Gastrocnemius medialis (tissue), 4 donors: ENCODE results near the gene SGK1. TPM values are rescaled to one million over a fixed set of nuclear protein-coding genes. Genes with fewer than 3 reads are reported as not detected.

Experiments
- ATAC-seq, 2 donors: fragments of 150-250 bp; one replicate each; pipeline ENCODE4 v1.9.1; 2016
- DNase-seq, 2 donors: peaks; one replicate each; pipeline ENCODE4 v3.0.0-alpha.2; 2019
- H3K27ac ChIP-seq, 4 donors: fragments of 200-600 bp; sonication (generic); 1 replicate in 1 of 4; 2 replicates in 3 of 4; pipeline ENCODE4 v1.5.1; 2016 to 2018; ENCODE audit warnings: mild to moderate bottlenecking in 2 of 4, moderate library complexity in 1 of 4
- H3K27me3 ChIP-seq, 3 donors: fragments of 200-600 bp; sonication (generic) in 2 of 3; 1 replicate in 1 of 3; 2 replicates in 2 of 3; pipeline versions ENCODE4 v1.5.1 to v1.6.0; 2016 to 2019; ENCODE audit warnings: mild to moderate bottlenecking in 1 of 3, moderate library complexity in 1 of 3
- H3K36me3 ChIP-seq, 2 donors: fragments of 200-600 bp; sonication (generic) in 1 of 2; one replicate each; pipeline ENCODE4 v1.5.1; 2017 to 2018
- H3K4me1 ChIP-seq, 2 donors: fragments of 200-600 bp; sonication (generic) in 1 of 2; one replicate each; pipeline ENCODE4 v1.5.1; 2016 to 2017; ENCODE audit warnings: mild to moderate bottlenecking in 2 of 2
- H3K4me3 ChIP-seq, 4 donors: fragments of 200-600 bp; sonication (generic) in 3 of 4; 1 replicate in 1 of 4; 2 replicates in 3 of 4; pipeline ENCODE4 v1.5.1; 2016 to 2019; ENCODE audit warnings: mild to moderate bottlenecking in 2 of 4
- H3K9me3 ChIP-seq, 3 donors: fragments of 200-600 bp; sonication (generic) in 2 of 3; 1 replicate in 1 of 3; 2 replicates in 2 of 3; pipeline ENCODE4 v1.5.1; 2016 to 2019
- POLR2A ChIP-seq, 2 donors: fragments of 450-650 bp; IDR thresholded peaks; one replicate each; pipeline ENCODE4 v1.6.1; 2017; ENCODE audit warnings: antibody characterized with exemption in 2 of 2, mild to moderate bottlenecking in 2 of 2, moderate library complexity in 2 of 2
- in situ Hi-C, 4 donors: fragments of 200-750 bp; cut with MboI; loops; one replicate each; pipeline versions ENCODE4 v1.15.0 to v1.8.0; 2017; ENCODE audit warnings: low sequenced_read_pairs in 4 of 4
- intact Hi-C: fragments of 100-400 bp; cut with DNase I; formaldehyde crosslinking; loops from one replicate; pipeline ENCODE4 v1.15.1; 2023; ENCODE audit warnings: low total_unique reads
- total RNA-seq, 4 donors: library from RNA; depleted of rRNA; stranded (reverse); fragments of >200 nt; gene quantifications; one replicate each; pipeline versions ENCODE4 v1.1.0 to v1.2.3, GENCODE V29; 2016
- TF ChIP-seq, protein P1 (sequence below), 5 experiments: fragments of 450-650 bp in 3 of 5; fragments of 200-600 bp in 2 of 5; sonication (generic) in 2 of 5; IDR thresholded peaks in 4 of 5; conservative IDR thresholded peaks in 1 of 5; 1 replicate in 4 of 5; 2 replicates in 1 of 5; pipeline ENCODE4 v1.5.1; 2016 to 2019; ENCODE audit warnings: antibody characterized with exemption in 5 of 5, mild to moderate bottlenecking in 3 of 5, moderate library complexity in 3 of 5

Gene SGK1
- total RNA-seq, 4 donors from 2014 or later: 43.7 to 100 (median 56.2) TPM

DNA sequence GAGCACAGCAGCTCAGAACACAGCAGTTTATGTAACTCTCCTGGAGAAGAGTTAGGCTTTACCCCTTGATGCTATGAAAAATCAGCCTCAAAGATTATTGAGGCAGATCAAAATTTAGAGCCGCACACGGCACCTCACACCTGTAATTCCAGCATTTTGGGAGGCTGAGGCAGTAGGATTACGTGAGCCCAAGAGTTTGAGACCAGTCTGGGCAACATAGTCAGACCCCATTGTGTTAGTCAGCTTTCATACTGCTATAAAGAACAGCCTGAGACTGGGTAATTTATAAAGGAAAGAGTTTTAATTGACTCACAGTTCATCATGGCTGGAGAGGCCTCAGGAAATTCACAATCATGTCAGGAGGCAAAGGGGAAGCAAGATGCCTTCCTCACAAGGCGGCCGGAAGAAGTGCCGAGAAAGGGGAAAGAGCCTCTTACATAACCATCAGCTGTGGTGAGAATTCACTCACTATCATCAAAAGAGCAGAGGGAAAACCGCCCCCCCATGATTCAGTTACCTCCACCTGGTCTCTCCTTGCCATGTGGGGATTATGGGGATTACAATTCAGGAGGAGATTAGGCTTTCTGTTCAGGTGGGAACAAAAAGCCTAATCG lies 87.7 kb downstream of the SGK1 start:
- intact Hi-C loops (no loop called here), in situ Hi-C loops (no loop called here)
- ATAC-seq (no peak), DNase-seq (peak in 1 of 2 donors; percentile 30)
- TF ChIP-seq, protein P1, sequence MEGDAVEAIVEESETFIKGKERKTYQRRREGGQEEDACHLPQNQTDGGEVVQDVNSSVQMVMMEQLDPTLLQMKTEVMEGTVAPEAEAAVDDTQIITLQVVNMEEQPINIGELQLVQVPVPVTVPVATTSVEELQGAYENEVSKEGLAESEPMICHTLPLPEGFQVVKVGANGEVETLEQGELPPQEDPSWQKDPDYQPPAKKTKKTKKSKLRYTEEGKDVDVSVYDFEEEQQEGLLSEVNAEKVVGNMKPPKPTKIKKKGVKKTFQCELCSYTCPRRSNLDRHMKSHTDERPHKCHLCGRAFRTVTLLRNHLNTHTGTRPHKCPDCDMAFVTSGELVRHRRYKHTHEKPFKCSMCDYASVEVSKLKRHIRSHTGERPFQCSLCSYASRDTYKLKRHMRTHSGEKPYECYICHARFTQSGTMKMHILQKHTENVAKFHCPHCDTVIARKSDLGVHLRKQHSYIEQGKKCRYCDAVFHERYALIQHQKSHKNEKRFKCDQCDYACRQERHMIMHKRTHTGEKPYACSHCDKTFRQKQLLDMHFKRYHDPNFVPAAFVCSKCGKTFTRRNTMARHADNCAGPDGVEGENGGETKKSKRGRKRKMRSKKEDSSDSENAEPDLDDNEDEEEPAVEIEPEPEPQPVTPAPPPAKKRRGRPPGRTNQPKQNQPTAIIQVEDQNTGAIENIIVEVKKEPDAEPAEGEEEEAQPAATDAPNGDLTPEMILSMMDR (IDR thresholded peaks at IDR 0.05 in 4 of 5, conservative IDR thresholded peaks at IDR 0.05 in 1 of 5): no peak
- no peak for TF ChIP-seq POLR2A (IDR thresholded peaks at IDR 0.05)
- H3K27me3 ChIP-seq: no peaks in the 10 kb centered on the region
- no peaks in the 10 kb centered on the region for H3K9me3 ChIP-seq
- H3K4me1 ChIP-seq: no peaks in the 10 kb centered on the region
- no peak overlapping the region for H3K27ac ChIP-seq
- H3K4me3 ChIP-seq: no peak overlapping the region
- no peaks in the 10 kb centered on the region for H3K36me3 ChIP-seq

DNA sequence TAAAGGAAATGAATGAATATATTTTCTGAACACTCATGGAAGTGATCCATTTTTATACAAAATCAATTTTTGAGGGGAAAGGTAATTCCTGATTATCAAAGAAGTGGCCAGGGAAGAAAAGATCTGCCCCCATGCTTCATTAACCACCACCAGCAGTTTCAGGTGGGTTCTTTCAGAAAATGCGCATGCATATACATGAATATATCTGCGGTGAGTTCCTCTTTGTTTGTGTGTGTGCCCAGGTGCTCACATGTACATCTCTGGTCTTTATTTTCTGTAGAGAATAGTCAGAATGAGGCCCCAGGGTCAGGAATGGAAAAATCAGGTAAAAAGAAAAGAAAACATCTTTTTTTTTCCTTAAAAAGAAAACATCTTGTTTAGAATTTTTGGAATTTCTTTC lies 88.4 kb downstream of the SGK1 start:
- DNase-seq (no peak), ATAC-seq (no peak)
- TF ChIP-seq, protein P1 (IDR thresholded peaks at IDR 0.05 in 4 of 5, conservative IDR thresholded peaks at IDR 0.05 in 1 of 5): no peak
- TF ChIP-seq POLR2A (IDR thresholded peaks at IDR 0.05): no peak
- no peaks in the 10 kb centered on the region for H3K9me3 ChIP-seq
- no peaks in the 10 kb centered on the region for H3K36me3 ChIP-seq
- no peak overlapping the region for H3K4me3 ChIP-seq
- no peaks in the 10 kb centered on the region for H3K27me3 ChIP-seq
- H3K27ac ChIP-seq: no peak overlapping the region
- no peaks in the 10 kb centered on the region for H3K4me1 ChIP-seq
- in situ Hi-C loops: no loop called here
- intact Hi-C loops: no loop called here

DNA sequence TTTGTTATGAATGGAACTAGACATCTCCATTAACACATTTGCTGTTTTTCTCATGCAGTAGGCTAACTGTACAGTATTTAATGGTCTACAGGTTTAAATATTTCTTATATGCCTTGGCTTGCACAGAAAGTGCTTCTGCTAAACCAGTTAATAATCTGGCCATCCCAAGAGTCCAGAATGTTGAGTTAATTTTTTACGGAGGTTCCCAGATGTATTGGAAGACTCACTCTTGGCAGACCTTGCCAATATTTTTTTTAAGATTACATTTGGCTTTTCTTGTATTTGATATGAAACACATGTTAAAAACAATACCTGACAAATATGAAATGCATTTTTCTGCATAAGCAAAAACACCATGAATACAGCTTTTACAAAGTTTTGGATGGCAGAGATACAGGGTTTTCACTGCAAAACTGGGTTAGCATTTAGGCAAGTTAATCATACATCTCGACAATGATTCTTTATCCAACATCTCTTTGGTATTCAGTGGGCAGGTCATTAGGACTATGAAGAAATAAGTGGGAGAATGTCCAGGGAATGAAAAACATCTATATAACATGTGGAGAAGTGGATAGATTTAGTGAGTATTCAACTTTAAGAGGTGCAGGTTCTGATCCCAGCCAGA lies 94.0 kb downstream of the SGK1 start:
- Histone ChIP-seq H3K9me3 (no peaks in the 10 kb centered on the region), H3K27me3 (no peaks in the 10 kb centered on the region), H3K36me3 (no peaks in the 10 kb centered on the region), H3K4me3 (no peak overlapping the region), H3K4me1 (no peaks in the 10 kb centered on the region), H3K27ac (no peak overlapping the region)
- in situ Hi-C loops (no loop called here), intact Hi-C loops (no loop called here)
- TF ChIP-seq, protein P1 (IDR thresholded peaks at IDR 0.05 in 4 of 5, conservative IDR thresholded peaks at IDR 0.05 in 1 of 5): no peak
- no peak for TF ChIP-seq POLR2A (IDR thresholded peaks at IDR 0.05)
- DNase-seq: no peak
- no peak for ATAC-seq

DNA sequence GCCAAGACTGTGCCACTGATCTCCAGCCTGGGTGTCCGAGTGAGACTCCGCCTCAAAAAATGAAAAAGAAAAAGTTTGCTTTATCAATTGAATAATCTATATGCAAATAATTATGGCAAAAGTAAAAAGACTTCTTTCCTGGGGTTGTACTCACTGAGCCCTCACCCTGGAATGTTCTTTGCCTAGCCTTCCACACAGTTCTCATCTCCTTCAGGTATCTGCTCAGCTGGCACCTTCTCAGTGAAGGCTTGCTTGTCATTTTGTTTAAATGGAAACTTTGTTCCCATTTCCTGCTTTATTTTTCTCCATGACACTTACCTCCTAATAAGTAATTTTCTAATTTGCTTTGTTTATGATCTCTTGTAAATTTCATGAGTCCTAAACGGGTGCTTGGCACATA lies 96.7 kb downstream of the SGK1 start:
- Histone ChIP-seq H3K9me3 (no peaks in the 10 kb centered on the region), H3K36me3 (no peaks in the 10 kb centered on the region), H3K4me3 (no peak overlapping the region), H3K4me1 (no peaks in the 10 kb centered on the region), H3K27me3 (no peaks in the 10 kb centered on the region), H3K27ac (no peak overlapping the region)
- ATAC-seq (no peak), DNase-seq (no peak)
- no peak for TF ChIP-seq POLR2A (IDR thresholded peaks at IDR 0.05)
- TF ChIP-seq, protein P1 (IDR thresholded peaks at IDR 0.05 in 4 of 5, conservative IDR thresholded peaks at IDR 0.05 in 1 of 5): no peak
- in situ Hi-C loops: no loop called here
- intact Hi-C loops: no loop called here

DNA sequence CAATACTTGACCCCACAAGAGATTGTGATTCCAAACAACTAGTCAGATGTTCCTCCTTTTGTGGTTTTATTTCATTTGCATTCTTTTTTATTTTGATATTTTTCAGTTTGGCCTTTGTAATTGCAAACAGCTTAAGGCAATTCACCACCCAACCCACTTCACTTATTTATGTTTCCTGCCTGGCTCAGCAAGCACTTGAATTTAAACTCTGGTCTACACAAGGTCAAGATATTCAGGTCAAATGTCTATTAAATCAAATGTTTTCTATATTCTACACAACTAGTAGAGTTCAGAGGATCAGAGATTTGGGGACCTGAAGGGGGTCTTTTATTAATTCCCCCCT lies 100.1 kb downstream of the SGK1 start:
- intact Hi-C loops: no loop called here
- H3K9me3 ChIP-seq: no peaks in the 10 kb centered on the region
- TF ChIP-seq, protein P1 (IDR thresholded peaks at IDR 0.05 in 4 of 5, conservative IDR thresholded peaks at IDR 0.05 in 1 of 5): no peak
- no peak for TF ChIP-seq POLR2A (IDR thresholded peaks at IDR 0.05)
- in situ Hi-C loops: no loop called here
- no peak for ATAC-seq
- DNase-seq: no peak
- H3K4me1 ChIP-seq: no peaks in the 10 kb centered on the region
- H3K36me3 ChIP-seq: no peaks in the 10 kb centered on the region
- no peak overlapping the region for H3K4me3 ChIP-seq
- no peak overlapping the region for H3K27ac ChIP-seq
- H3K27me3 ChIP-seq: no peaks in the 10 kb centered on the region
